CD4-positive, alpha-beta T cell treated with Interleukin-10 for 1 hour (primary cell): ENCODE data around the gene EXOSC5.
"Not testable (repeated sequence)": the region's sequence is repeated elsewhere in the genome, so short reads cannot be mapped to it uniquely, and the experiment has no call there.

Experiments
- DNase-seq: peaks from one replicate; pipeline ENCODE4 v3.0.0-alpha.2; 2020

EXOSC5 gene

GRCh38 chr19:41364524-41365391, 32.4 kb downstream of the EXOSC5 start:
- no peak for DNase-seq

- peak; percentile 99 for DNase-seq
Measured at GRCh38 chr19:41363753-41364523, 33.2 kb downstream of the EXOSC5 start, which contains the start of gene B9D2. TSS of gene B9D2 (minus strand) at chr19:41364149. CDS start at chr19:41363519, 630 bp downstream.

- no peak for DNase-seq
Measured at GRCh38 chr19:41363371-41363752, 33.8 kb downstream of the EXOSC5 start.

- no peak for DNase-seq
Measured at GRCh38 chr19:41362143-41362847, 34.9 kb downstream of the EXOSC5 start.

- DNase-seq = no peak
Measured at GRCh38 chr19:41359741-41360140, 37.4 kb downstream of the EXOSC5 start.

- no peak for DNase-seq
Measured at GRCh38 chr19:41357746-41358145, 39.4 kb downstream of the EXOSC5 start.

- DNase-seq = peak; percentile 53
Measured at GRCh38 chr19:41356984-41357739, 40.0 kb downstream of the EXOSC5 start.

- no peak for DNase-seq
Measured at GRCh38 chr19:41355802-41356201, 41.4 kb downstream of the EXOSC5 start.

- no peak for DNase-seq
Measured at GRCh38 chr19:41355035-41355434, 42.1 kb downstream of the EXOSC5 start.

- DNase-seq = no peak
Measured at GRCh38 chr19:41354343-41354953, 42.7 kb downstream of the EXOSC5 start.

GRCh38 chr19:41353466-41354342, 43.5 kb downstream of the EXOSC5 start, which contains the start of gene TGFB1:
TSS of gene TGFB1 (minus strand) at chr19:41353922. CDS start at chr19:41353044, 878 bp downstream.
- peak; percentile 96 for DNase-seq

- DNase-seq = peak; percentile 81
Measured at GRCh38 chr19:41352609-41353465, 44.3 kb downstream of the EXOSC5 start.

GRCh38 chr19:41352279-41352608, 44.9 kb downstream of the EXOSC5 start:
- no peak for DNase-seq

GRCh38 chr19:41351339-41352245, 45.6 kb downstream of the EXOSC5 start:
- peak; percentile 89 for DNase-seq

GRCh38 chr19:41350735-41351338, 46.3 kb downstream of the EXOSC5 start:
- DNase-seq = peak; percentile 28

- DNase-seq = not testable (repeated sequence)
Measured at GRCh38 chr19:41346916-41347315, 50.2 kb downstream of the EXOSC5 start.

- no peak for DNase-seq
Measured at GRCh38 chr19:41344162-41344561, 53.0 kb downstream of the EXOSC5 start.
